DOHH2 (cell line): ENCODE data around the gene REEP3.

ENCODE experiments used
- EZH2phosphoT487 ChIP-seq: fragments of 200-600 bp; sonication (generic); IDR thresholded peaks from 2 replicates; pipeline ENCODE4 v1.6.1; 2017; ENCODE audit warnings: borderline replicate concordance, mild to moderate bottlenecking, antibody characterized with exemption, low read length, moderate library complexity, mixed read lengths
- TF ChIP-seq, protein P1 (sequence below): fragments of 200-600 bp; sonication (generic); IDR thresholded peaks from one replicate; pipeline ENCODE4 v1.5.1; 2014; ENCODE audit warnings: antibody characterized with exemption, mild to moderate bottlenecking, low read depth, low read length; ENCODE audit not compliant: poor library complexity, severe bottlenecking

DNA sequence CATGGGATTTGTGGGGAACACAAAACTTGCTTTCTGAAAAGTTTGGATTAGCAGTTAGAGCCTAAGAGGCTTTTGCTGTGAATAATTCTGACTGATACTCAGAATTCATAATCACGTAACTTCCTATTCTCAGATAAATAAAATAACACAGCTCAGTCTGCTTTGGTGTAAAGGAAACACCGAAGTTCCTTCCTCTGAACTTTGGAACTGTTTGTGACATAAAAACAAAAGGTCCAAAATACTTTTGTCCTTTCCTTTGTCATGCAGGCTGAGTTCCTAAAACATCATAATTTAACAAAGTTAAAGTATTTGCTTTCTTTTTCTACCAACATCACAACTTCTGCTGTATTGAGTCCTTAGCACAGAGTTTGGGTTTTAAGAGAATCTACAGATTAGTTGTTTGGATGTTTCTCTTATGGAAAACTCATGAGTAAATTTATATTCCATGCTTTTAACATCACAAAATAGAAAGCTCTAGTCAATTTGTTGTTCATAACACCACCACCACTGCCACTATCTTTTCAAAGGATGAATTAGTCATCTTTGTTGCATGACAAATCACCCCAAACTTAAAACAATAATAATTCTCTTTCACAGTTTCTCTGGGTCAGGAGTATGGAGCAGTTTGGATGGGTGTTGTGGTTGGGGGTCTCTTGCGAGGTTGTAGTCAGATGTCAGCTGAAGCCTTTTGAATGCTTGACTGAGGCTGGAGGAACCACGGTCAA is 123.4 kb downstream of the REEP3 start:
- TF ChIP-seq, protein P1, sequence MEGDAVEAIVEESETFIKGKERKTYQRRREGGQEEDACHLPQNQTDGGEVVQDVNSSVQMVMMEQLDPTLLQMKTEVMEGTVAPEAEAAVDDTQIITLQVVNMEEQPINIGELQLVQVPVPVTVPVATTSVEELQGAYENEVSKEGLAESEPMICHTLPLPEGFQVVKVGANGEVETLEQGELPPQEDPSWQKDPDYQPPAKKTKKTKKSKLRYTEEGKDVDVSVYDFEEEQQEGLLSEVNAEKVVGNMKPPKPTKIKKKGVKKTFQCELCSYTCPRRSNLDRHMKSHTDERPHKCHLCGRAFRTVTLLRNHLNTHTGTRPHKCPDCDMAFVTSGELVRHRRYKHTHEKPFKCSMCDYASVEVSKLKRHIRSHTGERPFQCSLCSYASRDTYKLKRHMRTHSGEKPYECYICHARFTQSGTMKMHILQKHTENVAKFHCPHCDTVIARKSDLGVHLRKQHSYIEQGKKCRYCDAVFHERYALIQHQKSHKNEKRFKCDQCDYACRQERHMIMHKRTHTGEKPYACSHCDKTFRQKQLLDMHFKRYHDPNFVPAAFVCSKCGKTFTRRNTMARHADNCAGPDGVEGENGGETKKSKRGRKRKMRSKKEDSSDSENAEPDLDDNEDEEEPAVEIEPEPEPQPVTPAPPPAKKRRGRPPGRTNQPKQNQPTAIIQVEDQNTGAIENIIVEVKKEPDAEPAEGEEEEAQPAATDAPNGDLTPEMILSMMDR: no peak
- no peak for TF ChIP-seq EZH2phosphoT487
